ENCODE results near the gene NUP85. TPM values are rescaled to one million over a fixed set of nuclear protein-coding genes. Genes with fewer than 3 reads are reported as not detected.
A peak's percentile ranks its signal among the peaks of the same experiment; 100 is the strongest.

The NUP85 gene
- total RNA-seq, 1 experiment from 2014 or later = 95.6 TPM

DNA sequence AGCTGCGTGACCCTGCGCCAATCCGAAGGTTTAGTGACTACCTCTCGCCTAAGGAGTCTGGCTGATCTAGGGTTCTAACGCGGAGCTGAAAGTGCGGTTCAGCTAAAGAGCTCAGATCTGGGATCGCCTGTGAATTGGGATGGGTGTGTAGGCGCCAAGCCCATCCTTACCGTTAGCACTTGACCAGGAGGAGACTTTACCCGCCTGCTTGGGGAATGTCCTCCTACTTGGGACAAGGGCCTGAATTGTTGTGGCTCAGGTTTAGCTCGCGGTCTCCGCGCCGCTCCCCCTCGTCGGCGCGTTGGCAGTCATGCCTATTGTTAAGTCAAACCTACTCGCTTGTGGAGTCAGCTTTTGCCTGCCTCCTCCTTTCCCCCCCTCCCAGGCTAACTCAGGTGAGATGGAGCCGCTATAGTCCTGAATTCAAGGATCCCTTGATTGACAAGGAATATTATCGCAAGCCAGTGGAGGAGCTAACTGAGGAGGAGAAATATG, 56.7 kb downstream of the NUP85 start:
- no peaks in the 10 kb centered on the region for H4K20me1 ChIP-seq (ENCODE audit: low read length)
- H3K9me2 ChIP-seq (replicated peaks; ENCODE audit: low read length) = no peaks in the 10 kb centered on the region
- H3K4me2 ChIP-seq (ENCODE audit: low read length) = peak overlapping the region; percentile 95
- peaks cover 21% of the 10 kb centered on the region for H3K4me1 ChIP-seq (ENCODE audit: insufficient read depth, low read length)
- ATAC-seq = peak; percentile 36
- H3K27ac ChIP-seq (ENCODE audit: low read length) = peak overlapping the region; percentile 88
- ChIA-PET POLR2A (ENCODE audit: unreplicated experiment) (interaction anchor here (0.6 to 2.3 kb wide), 4 partner anchors 9 to 27 kb away, joined by 3 to 25 read pairs (median 4); partner anchors contain the start of genes MIF4GD and SLC25A19), CTCF (interaction anchor here (1.1 to 4.4 kb wide), 3 partner anchors 8 to 27 kb away, joined by 3 to 27 read pairs (median 3); partner anchors contain the start of genes MIF4GD and SLC25A19)
- H3K4me3 ChIP-seq (ENCODE audit: low read length) = peak overlapping the region; percentile 96
- H3F3A ChIP-seq (ENCODE audit: low read length, unreplicated experiment) = no peaks in the 10 kb centered on the region
- peak; percentile 30 for DNase-seq
- H3K9me3 ChIP-seq (ENCODE audit: low read length) = no peaks in the 10 kb centered on the region
- TF ChIP-seq, protein P1, sequence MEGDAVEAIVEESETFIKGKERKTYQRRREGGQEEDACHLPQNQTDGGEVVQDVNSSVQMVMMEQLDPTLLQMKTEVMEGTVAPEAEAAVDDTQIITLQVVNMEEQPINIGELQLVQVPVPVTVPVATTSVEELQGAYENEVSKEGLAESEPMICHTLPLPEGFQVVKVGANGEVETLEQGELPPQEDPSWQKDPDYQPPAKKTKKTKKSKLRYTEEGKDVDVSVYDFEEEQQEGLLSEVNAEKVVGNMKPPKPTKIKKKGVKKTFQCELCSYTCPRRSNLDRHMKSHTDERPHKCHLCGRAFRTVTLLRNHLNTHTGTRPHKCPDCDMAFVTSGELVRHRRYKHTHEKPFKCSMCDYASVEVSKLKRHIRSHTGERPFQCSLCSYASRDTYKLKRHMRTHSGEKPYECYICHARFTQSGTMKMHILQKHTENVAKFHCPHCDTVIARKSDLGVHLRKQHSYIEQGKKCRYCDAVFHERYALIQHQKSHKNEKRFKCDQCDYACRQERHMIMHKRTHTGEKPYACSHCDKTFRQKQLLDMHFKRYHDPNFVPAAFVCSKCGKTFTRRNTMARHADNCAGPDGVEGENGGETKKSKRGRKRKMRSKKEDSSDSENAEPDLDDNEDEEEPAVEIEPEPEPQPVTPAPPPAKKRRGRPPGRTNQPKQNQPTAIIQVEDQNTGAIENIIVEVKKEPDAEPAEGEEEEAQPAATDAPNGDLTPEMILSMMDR (conservative IDR thresholded peaks at IDR 0.05; ENCODE audit: low read depth, low read length) = no peak
- no peak for TF ChIP-seq EZH2 (IDR thresholded peaks at IDR 0.05; ENCODE audit: low read length, unreplicated experiment)
- TF ChIP-seq EZH2phosphoT487 (IDR thresholded peaks at IDR 0.05; ENCODE audit: borderline replicate concordance, low read length) = no peak
- H3K79me2 ChIP-seq (ENCODE audit: low read length) = peaks cover 63% of the 10 kb centered on the region
- BruUV-seq (replicated peaks) = TSS peak; percentile 67
- no peaks in the 10 kb centered on the region for H3K27me3 ChIP-seq (ENCODE audit: low read length)
- H3K36me3 ChIP-seq (ENCODE audit: low read depth, low read length) = peaks cover 21% of the 10 kb centered on the region
- intact Hi-C loops (cut with micrococcal nuclease) = no loop called here
- peak overlapping the region; percentile 83 for H2AFZ ChIP-seq (ENCODE audit: low read length)
- H3K9ac ChIP-seq (ENCODE audit: low read length) = peak overlapping the region; percentile 98

DNA sequence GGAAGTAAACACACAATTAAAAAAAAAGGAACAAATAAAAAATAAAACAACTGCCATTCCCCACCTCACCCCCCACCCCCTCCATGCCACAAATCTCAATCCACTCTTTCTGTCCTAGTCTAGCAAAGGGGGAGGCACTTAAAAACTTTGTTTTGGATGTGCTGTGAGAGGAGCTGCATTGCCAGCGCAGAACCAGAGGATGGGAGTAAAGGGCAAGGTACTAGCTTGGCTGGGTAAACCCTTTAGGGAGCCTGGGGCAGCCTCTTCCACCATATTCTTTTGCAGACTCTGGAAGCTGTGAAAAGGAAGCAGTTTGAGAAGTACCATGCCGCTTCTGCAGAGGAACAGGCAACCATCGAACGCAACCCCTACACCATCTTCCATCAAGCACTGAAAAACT, 57.6 kb downstream of the NUP85 start:
- Histone ChIP-seq H3K4me1 (ENCODE audit: insufficient read depth, low read length) (peaks cover 21% of the 10 kb centered on the region), H3K79me2 (ENCODE audit: low read length) (peaks cover 58% of the 10 kb centered on the region), H3K9ac (ENCODE audit: low read length) (peak overlapping the region; percentile 98; the same call in 1 of the 2 replicates), H3K27me3 (ENCODE audit: low read length) (no peaks in the 10 kb centered on the region), H3F3A (ENCODE audit: low read length, unreplicated experiment) (no peaks in the 10 kb centered on the region), H3K9me2 (replicated peaks; ENCODE audit: low read length) (no peaks in the 10 kb centered on the region), H3K4me3 (ENCODE audit: low read length) (peak overlapping the region; percentile 96), H3K36me3 (ENCODE audit: low read depth, low read length) (peaks cover 21% of the 10 kb centered on the region), H3K4me2 (ENCODE audit: low read length) (peak overlapping the region; percentile 95), H3K9me3 (ENCODE audit: low read length) (no peaks in the 10 kb centered on the region), H3K27ac (ENCODE audit: low read length) (no peak overlapping the region), H4K20me1 (ENCODE audit: low read length) (no peaks in the 10 kb centered on the region), H2AFZ (ENCODE audit: low read length) (no peak overlapping the region)
- ATAC-seq (no peak), DNase-seq (no peak)
- BruUV-seq (replicated peaks) = no TSS peak
- intact Hi-C loops (cut with micrococcal nuclease) = no loop called here
- CTCF ChIA-PET = interaction anchor here (1.3 to 4.4 kb wide), 2 partner anchors 8 to 26 kb away, joined by 3 to 27 read pairs; partner anchors contain the start of genes MIF4GD and SLC25A19
- TF ChIP-seq EZH2 (IDR thresholded peaks at IDR 0.05; ENCODE audit: low read length, unreplicated experiment) (no peak), EZH2phosphoT487 (IDR thresholded peaks at IDR 0.05; ENCODE audit: borderline replicate concordance, low read length) (no peak)
- TF ChIP-seq, protein P1 (conservative IDR thresholded peaks at IDR 0.05; ENCODE audit: low read depth, low read length) = 0 out of 2 replicates have a peak, but pooled peaks have one; percentile 21
- POLR2A ChIA-PET (ENCODE audit: unreplicated experiment) = interaction anchor here (1.6 to 2.3 kb wide), 2 partner anchors 8 to 26 kb away, joined by 6 to 25 read pairs; partner anchors contain the start of genes MIF4GD and SLC25A19
